Cerebellar cortex (tissue), 1 donor: ENCODE results near the gene GLRX3.
"Not testable (repeated sequence)": the region's sequence is repeated elsewhere in the genome, so short reads cannot be mapped to it uniquely, and the experiment has no call there.

ENCODE experiments used
- DNase-seq: peaks from one replicate; pipeline ENCODE4 v3.0.0-alpha.2; 2015; ENCODE audit warnings: low spot score

GLRX3 gene

GRCh38 chr10:130189608-130190054 lies 53.4 kb downstream of the GLRX3 start:
- no peak for DNase-seq

GRCh38 chr10:130190055-130190736 lies 54.0 kb downstream of the GLRX3 start:
- DNase-seq: peak; percentile 76

GRCh38 chr10:130190737-130191115 lies 54.5 kb downstream of the GLRX3 start:
- no peak for DNase-seq

- DNase-seq: no peak
Observed at GRCh38 chr10:130191380-130191779, 55.2 kb downstream of the GLRX3 start.

GRCh38 chr10:130192276-130192848 lies 56.2 kb downstream of the GLRX3 start:
- DNase-seq: no peak

- DNase-seq: no peak
Observed at GRCh38 chr10:130193033-130193432, 56.8 kb downstream of the GLRX3 start.

GRCh38 chr10:130193493-130194193 lies 57.5 kb downstream of the GLRX3 start:
- DNase-seq: no peak

- DNase-seq: no peak
Observed at GRCh38 chr10:130194194-130194990, 58.2 kb downstream of the GLRX3 start.

GRCh38 chr10:130194991-130195645 lies 58.9 kb downstream of the GLRX3 start:
- no peak for DNase-seq

- no peak for DNase-seq
Observed at GRCh38 chr10:130195746-130196294, 59.6 kb downstream of the GLRX3 start.

- DNase-seq: no peak
Observed at GRCh38 chr10:130196511-130197487, 60.6 kb downstream of the GLRX3 start.

GRCh38 chr10:130198651-130199050 lies 62.5 kb downstream of the GLRX3 start:
- DNase-seq: no peak

- DNase-seq: no peak
Observed at GRCh38 chr10:130200179-130201042, 64.2 kb downstream of the GLRX3 start.

- DNase-seq: no peak
Observed at GRCh38 chr10:130201043-130201380, 64.8 kb downstream of the GLRX3 start.

GRCh38 chr10:130202150-130202549 lies 66.0 kb downstream of the GLRX3 start:
- DNase-seq: not testable (repeated sequence)

GRCh38 chr10:130202984-130203621 lies 66.9 kb downstream of the GLRX3 start:
- no peak for DNase-seq

- DNase-seq: no peak
Observed at GRCh38 chr10:130203626-130204025, 67.4 kb downstream of the GLRX3 start.

GRCh38 chr10:130206216-130206737 lies 70.1 kb downstream of the GLRX3 start:
- no peak for DNase-seq

- no peak for DNase-seq
Observed at GRCh38 chr10:130207205-130207604, 71.0 kb downstream of the GLRX3 start.
